H1 (cell line): ENCODE measurements around the gene SEMA6D. TPM values are rescaled to one million over a fixed set of nuclear protein-coding genes. Genes with fewer than 3 reads are reported as not detected.

ENCODE experiments used
- ASH2L ChIP-seq: fragments of 200-600, 300-600 bp; sonication (generic); IDR thresholded peaks from one replicate; pipeline ENCODE4 v1.7.1; 2017; ENCODE audit warnings: low read length
- FOSL1 ChIP-seq: IDR thresholded peaks from 2 replicates; pipeline ENCODE4 v1.6.1; 2011; ENCODE audit warnings: mild to moderate bottlenecking, low read depth, low read length, moderate library complexity; ENCODE audit not compliant: insufficient read depth
- JUND ChIP-seq: IDR thresholded peaks from 2 replicates; pipeline ENCODE4 v1.6.1; 2011; ENCODE audit warnings: mild to moderate bottlenecking, improper control_type of control experiment, low read length
- YY1 ChIP-seq: IDR thresholded peaks from 2 replicates; pipeline ENCODE4 v1.6.1; 2011; ENCODE audit warnings: low read depth, mild to moderate bottlenecking, low read length
- polyA plus RNA-seq, 7 experiments: library from polyadenylated mRNA; depleted of rRNA in 3 of 7; stranded (reverse) in 5 of 7; unstranded in 2 of 7; fragments of >200 nt in 5 of 7; fragments of 200-250 nt in 2 of 7; gene quantifications; 1 replicate in 5 of 7; 2 replicates in 1 of 7; 4 replicates in 1 of 7; pipeline versions ENCODE4 v1.2.1 to v1.2.3, GENCODE V29; 2011 to 2013; ENCODE audit warnings: missing spikeins in 2 of 7, mixed read lengths in 2 of 7
- total RNA-seq: library from RNA; stranded (reverse); fragmentation: NEBNext Ultra II Directional; extraction: Animal tissue kit (Norgen Biotek cat#: 25700); gene quantifications from 2 replicates; pipeline ENCODE4 v1.2.1, GENCODE V29; 2021
- TF ChIP-seq, protein P1 (sequence below): IDR thresholded peaks from 2 replicates; pipeline ENCODE4 v1.6.1; 2012; ENCODE audit warnings: inconsistent platforms

SEMA6D gene
- total and polyA plus RNA-seq, 2 of the 8 experiments (the other 6 are each of a cell fraction or from before 2014, with no cell fraction given) = 2.2 to 3.8 TPM

DNA sequence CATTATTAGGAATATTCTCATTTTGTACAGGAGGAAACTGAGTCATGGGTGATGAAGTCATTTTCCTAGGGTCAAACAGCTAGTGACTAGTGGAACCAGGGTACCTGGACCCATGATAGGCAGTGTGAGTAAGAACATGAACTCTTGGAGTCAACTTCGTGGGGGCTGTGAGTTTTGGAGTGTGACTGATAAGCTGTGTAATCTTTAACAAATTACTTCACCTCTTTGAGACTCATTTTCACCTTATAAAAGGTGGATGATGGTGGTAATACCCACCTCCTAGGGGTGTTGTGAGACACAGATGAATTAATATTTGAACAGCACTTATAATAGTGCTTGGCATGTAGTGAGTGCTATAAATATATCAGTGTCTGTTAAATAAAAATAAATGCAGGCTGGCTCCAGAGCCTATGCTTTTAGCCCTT, 9.1 kb downstream of the SEMA6D start (continued):
- TF ChIP-seq FOSL1 (no peak), ASH2L (no peak), YY1 (no peak), JUND (no peak)
- TF ChIP-seq, protein P1, sequence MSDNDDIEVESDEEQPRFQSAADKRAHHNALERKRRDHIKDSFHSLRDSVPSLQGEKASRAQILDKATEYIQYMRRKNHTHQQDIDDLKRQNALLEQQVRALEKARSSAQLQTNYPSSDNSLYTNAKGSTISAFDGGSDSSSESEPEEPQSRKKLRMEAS = no peak
